ENCODE results near the gene C11orf52. TPM values are rescaled to one million over a fixed set of nuclear protein-coding genes. Genes with fewer than 3 reads are reported as not detected.
"Not testable (repeated sequence)": the region's sequence is repeated elsewhere in the genome, so short reads cannot be mapped to it uniquely, and the experiment has no call there.

Gene C11orf52
- total RNA-seq, 1 donor from 2014 or later: not detected

DNA sequence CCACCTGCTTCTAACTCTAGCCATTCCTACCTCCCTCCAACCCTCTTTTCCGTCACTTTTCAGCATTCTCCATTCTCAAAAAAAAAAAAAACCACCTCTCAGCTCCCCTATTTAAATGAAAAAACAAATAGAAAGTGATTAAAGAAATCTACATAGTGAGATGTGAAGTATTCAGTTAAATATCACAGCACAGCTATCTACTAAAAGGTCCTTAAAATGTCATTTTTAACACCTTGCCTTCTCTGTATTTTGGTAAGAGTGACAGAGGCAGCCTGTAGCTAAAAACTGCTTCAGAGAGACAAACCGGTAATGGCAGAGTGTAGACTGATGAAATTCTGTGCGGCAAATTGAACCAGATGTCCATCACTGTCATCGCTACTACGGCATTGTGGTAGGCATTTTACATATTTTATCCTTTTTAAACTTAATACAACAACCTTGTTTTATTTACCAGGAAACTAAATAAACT is 47.0 kb upstream of the C11orf52 start:
- TF ChIP-seq, protein P1, sequence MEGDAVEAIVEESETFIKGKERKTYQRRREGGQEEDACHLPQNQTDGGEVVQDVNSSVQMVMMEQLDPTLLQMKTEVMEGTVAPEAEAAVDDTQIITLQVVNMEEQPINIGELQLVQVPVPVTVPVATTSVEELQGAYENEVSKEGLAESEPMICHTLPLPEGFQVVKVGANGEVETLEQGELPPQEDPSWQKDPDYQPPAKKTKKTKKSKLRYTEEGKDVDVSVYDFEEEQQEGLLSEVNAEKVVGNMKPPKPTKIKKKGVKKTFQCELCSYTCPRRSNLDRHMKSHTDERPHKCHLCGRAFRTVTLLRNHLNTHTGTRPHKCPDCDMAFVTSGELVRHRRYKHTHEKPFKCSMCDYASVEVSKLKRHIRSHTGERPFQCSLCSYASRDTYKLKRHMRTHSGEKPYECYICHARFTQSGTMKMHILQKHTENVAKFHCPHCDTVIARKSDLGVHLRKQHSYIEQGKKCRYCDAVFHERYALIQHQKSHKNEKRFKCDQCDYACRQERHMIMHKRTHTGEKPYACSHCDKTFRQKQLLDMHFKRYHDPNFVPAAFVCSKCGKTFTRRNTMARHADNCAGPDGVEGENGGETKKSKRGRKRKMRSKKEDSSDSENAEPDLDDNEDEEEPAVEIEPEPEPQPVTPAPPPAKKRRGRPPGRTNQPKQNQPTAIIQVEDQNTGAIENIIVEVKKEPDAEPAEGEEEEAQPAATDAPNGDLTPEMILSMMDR (IDR thresholded peaks at IDR 0.05; ENCODE audit: partially characterized antibody, unreplicated experiment): no peak
- Mint-ChIP-seq H3K27ac (ENCODE audit: unreplicated experiment) (peak overlapping the region; percentile 13), H3K4me1 (ENCODE audit: low read depth, unreplicated experiment) (peaks cover 3% of the 10 kb centered on the region), H3K4me3 (ENCODE audit: unreplicated experiment) (peak overlapping the region; percentile 73), H3K27me3 (ENCODE audit: unreplicated experiment) (peaks cover 8% of the 10 kb centered on the region), H3K36me3 (ENCODE audit: unreplicated experiment) (no peaks in the 10 kb centered on the region), H3K9me3 (ENCODE audit: unreplicated experiment) (no peaks in the 10 kb centered on the region)
- no peak for DNase-seq

GRCh38 chr11:111878385-111878848 is 40.3 kb upstream of the C11orf52 start:
- H3K36me3 Mint-ChIP-seq (ENCODE audit: unreplicated experiment): no peaks in the 10 kb centered on the region
- H3K9me3 Mint-ChIP-seq (ENCODE audit: unreplicated experiment): no peaks in the 10 kb centered on the region
- H3K4me3 Mint-ChIP-seq (ENCODE audit: unreplicated experiment): peak overlapping the region; percentile 90
- H3K27me3 Mint-ChIP-seq (ENCODE audit: unreplicated experiment): peaks cover 6% of the 10 kb centered on the region
- TF ChIP-seq, protein P1 (IDR thresholded peaks at IDR 0.05; ENCODE audit: partially characterized antibody, unreplicated experiment): no peak
- H3K27ac Mint-ChIP-seq (ENCODE audit: unreplicated experiment): peak overlapping the region; percentile 98
- H3K4me1 Mint-ChIP-seq (ENCODE audit: low read depth, unreplicated experiment): peaks cover 7% of the 10 kb centered on the region
- DNase-seq: no peak

DNA sequence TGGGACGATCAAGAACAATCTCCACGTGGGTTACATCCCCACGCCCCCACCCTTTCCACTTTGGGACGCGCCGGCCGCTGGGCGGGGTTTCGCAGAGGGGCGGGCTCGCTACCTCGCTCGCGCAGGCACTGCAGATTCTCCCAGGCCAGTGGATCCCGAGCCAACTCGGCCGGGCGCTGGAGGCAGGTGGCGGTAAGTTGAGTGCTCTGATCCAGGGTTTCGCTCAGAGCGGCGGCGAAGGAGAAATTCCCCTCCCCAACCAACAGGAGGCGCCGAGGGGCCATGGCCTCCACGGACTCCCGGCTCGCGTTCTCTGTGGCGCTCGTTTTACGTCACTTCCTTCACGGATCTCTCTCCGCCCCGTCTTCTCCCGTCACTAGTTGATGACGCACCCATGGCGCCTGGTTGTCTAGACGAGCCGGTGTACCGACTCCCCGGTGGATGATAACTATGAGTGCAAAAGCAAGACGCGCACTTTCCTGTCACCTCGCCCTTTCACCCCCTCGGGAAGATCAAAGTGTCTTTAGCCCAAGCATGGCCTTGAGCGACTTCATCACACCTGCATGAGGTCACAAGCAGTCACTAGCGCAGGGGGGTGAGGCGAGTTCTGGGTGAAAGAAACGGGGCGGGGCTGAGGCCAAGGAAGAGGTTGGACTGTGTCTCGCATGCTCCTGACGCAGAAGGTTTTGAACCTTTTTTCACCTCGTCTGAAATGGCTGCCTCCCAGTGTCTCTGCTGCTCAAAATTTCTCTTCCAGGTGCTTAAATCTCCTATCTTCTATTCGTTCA is 39.7 kb upstream of the C11orf52 start, which contains the start of the genes CFAP68 and FDXACB1:
CFAP68 (plus strand) TSS at position 693 of the 788 bp plus-strand sequence; CDS start at position 713, 20 bp downstream.
FDXACB1 (minus strand) TSS at position 317 of the 788 bp plus-strand sequence; CDS start at position 284, 33 bp downstream.
- Mint-ChIP-seq H3K9me3 (ENCODE audit: unreplicated experiment) (no peaks in the 10 kb centered on the region), H3K36me3 (ENCODE audit: unreplicated experiment) (no peaks in the 10 kb centered on the region), H3K4me3 (ENCODE audit: unreplicated experiment) (peak within 1 kb of the TSS; percentile 90), H3K27ac (ENCODE audit: unreplicated experiment) (peak within 1 kb of the TSS; percentile 98), H3K4me1 (ENCODE audit: low read depth, unreplicated experiment) (peaks cover 7% of the 10 kb centered on the region), H3K27me3 (ENCODE audit: unreplicated experiment) (peaks cover 6% of the 10 kb centered on the region)
- TF ChIP-seq, protein P1 (IDR thresholded peaks at IDR 0.05; ENCODE audit: partially characterized antibody, unreplicated experiment): peak; percentile 98
- peak; percentile 96 for DNase-seq

GRCh38 chr11:111879637-111879960 is 39.1 kb upstream of the C11orf52 start:
- Mint-ChIP-seq H3K27ac (ENCODE audit: unreplicated experiment) (peak overlapping the region; percentile 98), H3K4me3 (ENCODE audit: unreplicated experiment) (peak overlapping the region; percentile 90), H3K4me1 (ENCODE audit: low read depth, unreplicated experiment) (peaks cover 7% of the 10 kb centered on the region), H3K9me3 (ENCODE audit: unreplicated experiment) (no peaks in the 10 kb centered on the region), H3K36me3 (ENCODE audit: unreplicated experiment) (no peaks in the 10 kb centered on the region), H3K27me3 (ENCODE audit: unreplicated experiment) (peaks cover 6% of the 10 kb centered on the region)
- DNase-seq: no peak
- TF ChIP-seq, protein P1 (IDR thresholded peaks at IDR 0.05; ENCODE audit: partially characterized antibody, unreplicated experiment): no peak

GRCh38 chr11:111882202-111882601 is 36.5 kb upstream of the C11orf52 start:
- Mint-ChIP-seq H3K9me3 (ENCODE audit: unreplicated experiment) (no peaks in the 10 kb centered on the region), H3K27me3 (ENCODE audit: unreplicated experiment) (peaks cover 6% of the 10 kb centered on the region), H3K4me1 (ENCODE audit: low read depth, unreplicated experiment) (peaks cover 7% of the 10 kb centered on the region), H3K36me3 (ENCODE audit: unreplicated experiment) (no peaks in the 10 kb centered on the region), H3K27ac (ENCODE audit: unreplicated experiment) (no peak overlapping the region), H3K4me3 (ENCODE audit: unreplicated experiment) (no peak overlapping the region)
- no peak for DNase-seq
- TF ChIP-seq, protein P1 (IDR thresholded peaks at IDR 0.05; ENCODE audit: partially characterized antibody, unreplicated experiment): no peak

- H3K27ac Mint-ChIP-seq (ENCODE audit: unreplicated experiment); DNase-seq; H3K36me3 Mint-ChIP-seq (ENCODE audit: unreplicated experiment); H3K4me1 Mint-ChIP-seq (ENCODE audit: low read depth, unreplicated experiment); H3K4me3 Mint-ChIP-seq (ENCODE audit: unreplicated experiment); H3K27me3 Mint-ChIP-seq (ENCODE audit: unreplicated experiment); H3K9me3 Mint-ChIP-seq (ENCODE audit: unreplicated experiment): not testable (repeated sequence)
Measured at GRCh38 chr11:111885053-111885452, 33.7 kb upstream of the C11orf52 start.
